ENCODE data around the gene RASL10A.

- TF ChIP-seq POLR2AphosphoS5 (IDR thresholded peaks at IDR 0.05; ENCODE audit: low read depth, low read length) (no peak), SIN3A (IDR thresholded peaks at IDR 0.05; ENCODE audit: borderline replicate concordance, insufficient read depth, low read length) (no peak)
Measured at GRCh38 chr22:29337631-29338284, 22.3 kb upstream of the RASL10A start.

Data from PFSK-1 (cell line).